WTC11 (cell line): ENCODE measurements around the gene RSPO3. TPM values are rescaled to one million over a fixed set of nuclear protein-coding genes. Genes with fewer than 3 reads are reported as not detected.

Experiments
- ATAC-seq: fragments of 200-7000 bp; cut with Tn5 transposase; 2 replicates; pipeline ENCODE4 v1.10.0; 2021; ENCODE audit warnings: mild to moderate bottlenecking, moderate library complexity
- CTCF ChIA-PET: fragments of 300-600 bp; sonication (Branson Sonifier 250); formaldehyde crosslinking; loops from one replicate; lab custom pipeline; 2021; ENCODE audit warnings: antibody characterized with exemption; lab: Charles Lee
- POLR2A ChIA-PET: fragments of 350-600 bp; sonication (Branson Sonifier 250); formaldehyde crosslinking; loops from one replicate; lab custom pipeline; 2021; ENCODE audit warnings: antibody characterized with exemption; lab: Charles Lee
- DNase-seq: peaks from one replicate; pipeline ENCODE4 v3.0.0; 2021; ENCODE audit warnings: low spot score
- H3K27ac Mint-ChIP-seq: 2 replicates; pipeline ENCODE4 v1.8.0; 2021; ENCODE audit warnings: mixed read lengths
- H3K27me3 Mint-ChIP-seq: 2 replicates; pipeline ENCODE4 v1.8.0; 2021; ENCODE audit warnings: low read depth, mild to moderate bottlenecking, moderate library complexity, mixed read lengths
- H3K36me3 Mint-ChIP-seq: 2 replicates; pipeline ENCODE4 v1.8.0; 2021; ENCODE audit warnings: mixed read lengths
- H3K4me1 Mint-ChIP-seq: 2 replicates; pipeline ENCODE4 v1.8.0; 2022; ENCODE audit warnings: mixed read lengths
- H3K4me3 Mint-ChIP-seq: 2 replicates; pipeline ENCODE4 v1.8.0; 2021; ENCODE audit warnings: mild to moderate bottlenecking, moderate library complexity, mixed read lengths
- H3K9me3 Mint-ChIP-seq: 2 replicates; pipeline ENCODE4 v1.8.0; 2021; ENCODE audit warnings: mixed read lengths
- AFF4 ChIP-seq: sonication (generic); formaldehyde crosslinking; IDR thresholded peaks from 2 replicates; pipeline ENCODE4 v1.8.1; 2023; ENCODE audit warnings: mild to moderate bottlenecking, missing genetic modification reagents, borderline replicate concordance
- CBFB ChIP-seq: sonication (generic); formaldehyde crosslinking; IDR thresholded peaks from 2 replicates; pipeline ENCODE4 v1.8.1; 2022; ENCODE audit warnings: mild to moderate bottlenecking, low read depth, missing genetic modification reagents
- CDX4 ChIP-seq: fragments of 250-450 bp; sonication (Bioruptor Pico); IDR thresholded peaks from 2 replicates; pipeline ENCODE4 v1.9.0; 2021; ENCODE audit warnings: moderate library complexity, mild to moderate bottlenecking, inconsistent platforms, borderline replicate concordance
- E2F4 ChIP-seq: sonication (generic); formaldehyde crosslinking; IDR thresholded peaks from 2 replicates; pipeline ENCODE4 v1.8.1; 2022; ENCODE audit warnings: low read depth, mild to moderate bottlenecking, moderate library complexity, missing genetic modification reagents, borderline replicate concordance
- ELF4 ChIP-seq: sonication (generic); formaldehyde crosslinking; IDR thresholded peaks from 2 replicates; pipeline ENCODE4 v1.8.1; 2022; ENCODE audit warnings: low read depth, mild to moderate bottlenecking, moderate library complexity, missing genetic modification reagents
- ESRRA ChIP-seq: sonication (generic); formaldehyde crosslinking; IDR thresholded peaks from 2 replicates; pipeline ENCODE4 v1.8.1; 2022; ENCODE audit warnings: mild to moderate bottlenecking, missing genetic modification reagents, borderline replicate concordance
- FOXP1 ChIP-seq: sonication (generic); formaldehyde crosslinking; IDR thresholded peaks from 2 replicates; pipeline ENCODE4 v1.8.0; 2022; ENCODE audit warnings: missing genetic modification reagents, mild to moderate bottlenecking, moderate library complexity, borderline replicate concordance
- GABPB1 ChIP-seq: sonication (generic); formaldehyde crosslinking; IDR thresholded peaks from 2 replicates; pipeline ENCODE4 v1.8.1; 2023; ENCODE audit warnings: mild to moderate bottlenecking, missing genetic modification reagents
- GTF2I ChIP-seq: fragments of 250-450 bp; sonication (Bioruptor Pico); conservative IDR thresholded peaks from 2 replicates; pipeline ENCODE4 v1.4.0; 2021; ENCODE audit warnings: mild to moderate bottlenecking
- IRF2 ChIP-seq: sonication (generic); formaldehyde crosslinking; IDR thresholded peaks from 2 replicates; pipeline ENCODE4 v1.8.0; 2022; ENCODE audit warnings: low read depth, missing genetic modification reagents, borderline replicate concordance
- MYBL2 ChIP-seq: sonication (generic); formaldehyde crosslinking; IDR thresholded peaks from 2 replicates; pipeline ENCODE4 v1.8.1; 2023; ENCODE audit warnings: mild to moderate bottlenecking, moderate library complexity, missing genetic modification reagents
- NFATC4 ChIP-seq: fragments of 250-450 bp; sonication (Bioruptor Pico); IDR thresholded peaks from 2 replicates; pipeline ENCODE4 v1.9.0; 2021; ENCODE audit warnings: mild to moderate bottlenecking
- NFYB ChIP-seq: sonication (generic); formaldehyde crosslinking; conservative IDR thresholded peaks from 2 replicates; pipeline ENCODE4 v1.8.0; 2022; ENCODE audit warnings: low read depth, missing genetic modification reagents
- PRRX2 ChIP-seq: fragments of 250-450 bp; sonication (Bioruptor Pico); IDR thresholded peaks from 2 replicates; pipeline ENCODE4 v1.8.0; 2021; ENCODE audit warnings: mild to moderate bottlenecking
- SP1 ChIP-seq: sonication (generic); formaldehyde crosslinking; conservative IDR thresholded peaks from 2 replicates; pipeline ENCODE4 v1.8.1; 2022; ENCODE audit warnings: missing genetic modification reagents
- ZBTB21 ChIP-seq: sonication (generic); formaldehyde crosslinking; IDR thresholded peaks from 2 replicates; pipeline ENCODE4 v1.8.1; 2023; ENCODE audit warnings: mild to moderate bottlenecking, missing genetic modification reagents, borderline replicate concordance
- ZNF138 ChIP-seq: sonication (generic); formaldehyde crosslinking; conservative IDR thresholded peaks from 2 replicates; pipeline ENCODE4 v1.8.1; 2022; ENCODE audit warnings: mild to moderate bottlenecking, moderate library complexity, missing genetic modification reagents
- ZNF263 ChIP-seq: sonication (generic); formaldehyde crosslinking; IDR thresholded peaks from 2 replicates; pipeline ENCODE4 v1.8.1; 2022; ENCODE audit warnings: low read depth, mild to moderate bottlenecking, moderate library complexity, missing genetic modification reagents
- ZNF281 ChIP-seq: sonication (generic); formaldehyde crosslinking; IDR thresholded peaks from 2 replicates; pipeline ENCODE4 v1.8.0; 2023; ENCODE audit warnings: mild to moderate bottlenecking, missing genetic modification reagents
- ZNF423 ChIP-seq: fragments of 250-450 bp; sonication (Bioruptor Pico); IDR thresholded peaks from 2 replicates; pipeline ENCODE4 v2.1.2; 2022; ENCODE audit warnings: mild to moderate bottlenecking, moderate library complexity
- total RNA-seq: library from RNA; stranded (reverse); gene quantifications from 3 replicates; pipeline ENCODE4 v1.2.3, GENCODE V29; 2021

Gene RSPO3
- total RNA-seq, 1 experiment from 2014 or later, result not detected

- TF ChIP-seq ZNF281 (no peak), IRF2 (CRISPR knock-in tag) (no peak), MYBL2 (CRISPR knock-in tag) (no peak), ZNF138 (CRISPR knock-in tag) (no peak), E2F4 (no peak), FOXP1 (no peak)
Observed at GRCh38 chr6:127147534-127147933, 29.1 kb downstream of the RSPO3 start (continued).

DNA sequence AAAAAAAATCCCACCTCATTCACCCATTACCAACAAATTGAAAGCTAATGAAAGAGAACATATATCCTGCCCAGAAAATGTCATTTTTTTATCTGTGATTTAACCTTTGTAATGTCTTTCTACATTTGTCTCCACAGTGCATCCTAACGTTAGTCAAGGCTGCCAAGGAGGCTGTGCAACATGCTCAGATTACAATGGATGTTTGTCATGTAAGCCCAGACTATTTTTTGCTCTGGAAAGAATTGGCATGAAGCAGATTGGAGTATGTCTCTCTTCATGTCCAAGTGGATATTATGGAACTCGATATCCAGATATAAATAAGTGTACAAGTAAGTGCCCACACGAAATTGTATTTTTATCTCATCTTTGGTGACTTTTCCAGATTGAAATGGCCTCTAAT, 30.0 kb downstream of the RSPO3 start:
- CTCF ChIA-PET, result no interaction called here
- Mint-ChIP-seq H3K27me3 (no peaks in the 10 kb centered on the region), H3K4me1 (peaks cover 39% of the 10 kb centered on the region), H3K36me3 (no peaks in the 10 kb centered on the region), H3K9me3 (no peaks in the 10 kb centered on the region), H3K4me3 (no peak overlapping the region), H3K27ac (no peak overlapping the region)
- POLR2A ChIA-PET, result no interaction called here
- no peak for DNase-seq
- no peak for ATAC-seq
- TF ChIP-seq NFATC4 (CRISPR knock-in tag), result no peak

DNA sequence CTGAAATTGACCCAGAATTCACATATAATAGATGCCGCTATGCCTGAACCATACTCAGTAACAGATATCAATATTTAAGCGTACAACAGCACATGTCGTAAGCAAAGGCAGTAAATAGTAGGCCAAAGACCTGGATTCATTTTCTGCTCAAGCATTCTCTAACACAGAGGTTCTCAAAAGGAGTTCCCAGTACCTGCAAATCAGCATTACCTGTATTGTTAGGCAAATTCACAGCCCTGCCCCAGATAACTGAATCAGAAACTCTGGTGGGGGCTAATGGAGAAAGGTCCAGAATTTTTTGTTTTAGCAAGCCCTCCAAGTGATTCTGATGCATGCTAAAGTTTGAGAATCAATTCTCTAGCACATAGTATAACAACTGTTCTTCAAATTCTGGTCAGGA, 36.0 kb downstream of the RSPO3 start:
- H3K9me3 Mint-ChIP-seq, result no peaks in the 10 kb centered on the region
- ChIA-PET POLR2A (no interaction called here), CTCF (no interaction called here)
- H3K27me3 Mint-ChIP-seq, result no peaks in the 10 kb centered on the region
- peak; percentile 93 for ATAC-seq
- H3K4me3 Mint-ChIP-seq, result no peak overlapping the region
- no peak for DNase-seq
- H3K4me1 Mint-ChIP-seq, result peaks cover 17% of the 10 kb centered on the region
- TF ChIP-seq AFF4 (CRISPR knock-in tag) (no peak), GTF2I (CRISPR knock-in tag) (no peak), CDX4 (no peak), GABPB1 (CRISPR knock-in tag) (no peak), ZNF423 (CRISPR knock-in tag) (no peak), CBFB (CRISPR knock-in tag) (no peak), ZNF263 (CRISPR knock-in tag) (no peak), ELF4 (CRISPR knock-in tag) (no peak), PRRX2 (CRISPR knock-in tag) (no peak), NFYB (CRISPR knock-in tag) (no peak), ZNF138 (CRISPR knock-in tag) (no peak), ESRRA (no peak), ZBTB21 (CRISPR knock-in tag) (no peak), SP1 (no peak), FOXP1 (no peak)
- no peak overlapping the region for H3K27ac Mint-ChIP-seq
- no peaks in the 10 kb centered on the region for H3K36me3 Mint-ChIP-seq
